Loucy (cell line): ENCODE measurements around the gene PAPOLG.

Experiments used
- H2AFZ ChIP-seq: fragments of 200-600 bp; sonication (generic); 2 replicates; pipeline ENCODE4 v1.6.0; 2016; ENCODE audit warnings: antibody characterized with exemption, mild to moderate bottlenecking, low read length, moderate library complexity
- H3F3A ChIP-seq: fragments of 200-600 bp; 2 replicates; pipeline ENCODE4 v1.6.0; 2016; ENCODE audit warnings: antibody characterized with exemption, low read depth, mild to moderate bottlenecking
- H3K27me3 ChIP-seq: fragments of 200-600 bp; sonication (generic); 2 replicates; pipeline ENCODE4 v1.6.1; 2014; ENCODE audit warnings: low read length, mild to moderate bottlenecking; ENCODE audit not compliant: insufficient read depth, poor library complexity, severe bottlenecking
- H3K36me3 ChIP-seq: fragments of 200-600 bp; sonication (generic); 2 replicates; pipeline ENCODE4 v1.6.1; 2016; ENCODE audit warnings: low read length; ENCODE audit not compliant: insufficient read depth
- H3K4me1 ChIP-seq: fragments of 200-600 bp; sonication (generic); 2 replicates; pipeline ENCODE4 v1.5.1; 2014; ENCODE audit warnings: low read length, mild to moderate bottlenecking; ENCODE audit not compliant: insufficient read depth, poor library complexity, severe bottlenecking
- H3K4me2 ChIP-seq: fragments of 200-600 bp; sonication (generic); 2 replicates; pipeline ENCODE4 v1.6.0; 2014; ENCODE audit warnings: antibody characterized with exemption, low read length, low read depth, mild to moderate bottlenecking; ENCODE audit not compliant: poor library complexity, severe bottlenecking
- H3K4me3 ChIP-seq: fragments of 200-600 bp; sonication (generic); 2 replicates; pipeline ENCODE4 v1.5.1; 2014; ENCODE audit warnings: low read length, mild to moderate bottlenecking, mixed read lengths; ENCODE audit not compliant: poor library complexity, severe bottlenecking
- H3K79me2 ChIP-seq: fragments of 200-600 bp; sonication (generic); 2 replicates; pipeline ENCODE4 v1.6.1; 2014; ENCODE audit warnings: low read length; ENCODE audit not compliant: insufficient read depth
- H3K9ac ChIP-seq: fragments of 200-600 bp; sonication (generic); 2 replicates; pipeline ENCODE4 v1.6.0; 2014; ENCODE audit warnings: mild to moderate bottlenecking, low read depth, low read length, moderate library complexity; ENCODE audit not compliant: poor library complexity, severe bottlenecking
- H3K9me2 ChIP-seq: fragments of 200-600 bp; sonication (generic); replicated peaks from 2 replicates; pipeline ENCODE4 v1.6.1; 2016; ENCODE audit warnings: low read depth, low read length, mixed read lengths
- H3K9me3 ChIP-seq: fragments of 200-600 bp; sonication (generic); 2 replicates; pipeline ENCODE4 v1.6.1; 2014; ENCODE audit warnings: mild to moderate bottlenecking, antibody characterized with exemption, low read length, low read depth; ENCODE audit not compliant: insufficient read depth
- H4K20me1 ChIP-seq: fragments of 200-600 bp; sonication (generic); 2 replicates; pipeline ENCODE4 v1.6.0; 2014; ENCODE audit warnings: antibody characterized with exemption, low read length, mild to moderate bottlenecking; ENCODE audit not compliant: insufficient read depth, poor library complexity, severe bottlenecking
- CTCF ChIP-seq: fragments of 200-600 bp; sonication (generic); conservative IDR thresholded peaks from 2 replicates; pipeline ENCODE4 v1.5.1; 2014; ENCODE audit warnings: mild to moderate bottlenecking, antibody characterized with exemption, low read length
- EZH2phosphoT487 ChIP-seq: fragments of 200-600 bp; IDR thresholded peaks from 2 replicates; pipeline ENCODE4 v1.6.1; 2018; ENCODE audit warnings: antibody characterized with exemption, mild to moderate bottlenecking, moderate library complexity, borderline replicate concordance

PAPOLG gene

GRCh38 chr2:60844105-60844504, 88.0 kb downstream of the PAPOLG start:
- Histone ChIP-seq H3K36me3 (no peaks in the 10 kb centered on the region), H3K4me1 (peaks cover 48% of the 10 kb centered on the region), H2AFZ (peak overlapping the region; percentile 20; the same call in 1 of the 2 replicates), H3K9ac (peak overlapping the region; percentile 1), H3K27me3 (no peaks in the 10 kb centered on the region), H3K4me3 (no peak overlapping the region), H3F3A (peaks cover 17% of the 10 kb centered on the region), H3K9me2 (no peaks in the 10 kb centered on the region), H3K79me2 (no peaks in the 10 kb centered on the region), H4K20me1 (no peaks in the 10 kb centered on the region), H3K4me2 (peak overlapping the region; percentile 23), H3K9me3 (no peaks in the 10 kb centered on the region)
- TF ChIP-seq CTCF: no peak
- TF ChIP-seq EZH2phosphoT487: no peak

DNA sequence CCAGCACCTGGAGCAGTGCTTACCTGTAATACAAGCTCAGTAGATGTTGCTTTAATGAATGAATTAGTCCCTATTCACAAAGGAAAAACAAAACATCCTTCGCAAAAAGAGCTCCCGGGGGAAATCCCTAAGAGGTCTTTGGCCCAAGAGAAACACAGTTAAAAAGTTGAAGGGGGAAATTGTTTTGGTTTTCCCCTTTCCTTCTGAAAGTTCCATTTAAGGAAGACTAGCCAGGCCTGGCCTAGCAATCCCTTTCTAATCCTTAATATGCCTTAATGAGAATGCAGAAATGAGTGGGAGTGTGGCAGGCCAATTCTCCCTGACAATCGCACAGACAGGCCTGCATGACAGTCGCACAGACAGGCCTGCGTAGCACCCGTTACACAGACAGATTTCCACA, 91.8 kb downstream of the PAPOLG start:
- peak overlapping the region; percentile 44; the same call in 1 of the 2 replicates for H2AFZ ChIP-seq
- H3K9ac ChIP-seq: no peak overlapping the region

More for the DNA sequence above, 91.8 kb downstream of the PAPOLG start:
- Histone ChIP-seq H3K36me3 (no peaks in the 10 kb centered on the region), H3K4me3 (no peak overlapping the region), H3K4me2 (no peak overlapping the region), H3K4me1 (peaks cover 29% of the 10 kb centered on the region), H3K9me2 (no peaks in the 10 kb centered on the region), H3K9me3 (no peaks in the 10 kb centered on the region), H3K27me3 (no peaks in the 10 kb centered on the region), H4K20me1 (no peaks in the 10 kb centered on the region), H3F3A (no peaks in the 10 kb centered on the region), H3K79me2 (no peaks in the 10 kb centered on the region)
- no peak for TF ChIP-seq EZH2phosphoT487
- TF ChIP-seq CTCF: no peak
